Natural killer cell (primary cell): ENCODE results near the gene VPREB1. TPM values are rescaled to one million over a fixed set of nuclear protein-coding genes. Genes with fewer than 3 reads are reported as not detected.

ENCODE experiments used
- ATAC-seq, 3 donors: fragments of 150-1000 bp in 2 of 3; fragments of 200-7000 bp in 1 of 3; cut with Tn5 transposase; 1 replicate in 1 of 3; 2 replicates in 2 of 3; pipeline ENCODE4 v1.10.0; 2021; ENCODE audit warnings: mild to moderate bottlenecking in 2 of 3, moderate library complexity in 2 of 3
- DNase-seq, 2 donors: peaks; one replicate each; pipeline versions ENCODE4 v3.0.0 to v3.0.0-alpha.2; 2013 to 2021; ENCODE audit warnings: mixed read lengths in 1 of 2
- H3K27ac ChIP-seq: one replicate; pipeline ENCODE4 v1.5.1; 2013; ENCODE audit warnings: mild to moderate bottlenecking, low read length
- H3K27me3 ChIP-seq: one replicate; pipeline ENCODE4 v1.6.1; 2013; ENCODE audit warnings: low read length; ENCODE audit not compliant: control insufficient read depth, insufficient read depth
- H3K36me3 ChIP-seq: one replicate; pipeline ENCODE4 v1.6.1; 2013; ENCODE audit warnings: low read length; ENCODE audit not compliant: control insufficient read depth, insufficient read depth
- H3K4me1 ChIP-seq: one replicate; pipeline ENCODE4 v1.6.1; 2013; ENCODE audit warnings: low read length; ENCODE audit not compliant: control insufficient read depth, insufficient read depth
- H3K4me3 ChIP-seq: one replicate; pipeline ENCODE4 v1.5.1; 2013; ENCODE audit warnings: low read length
- H3K9me3 ChIP-seq: one replicate; pipeline ENCODE4 v1.6.1; 2013; ENCODE audit warnings: low read length; ENCODE audit not compliant: control insufficient read depth, insufficient read depth
- H3K27ac Mint-ChIP-seq, 2 donors: one replicate each; pipeline ENCODE4 v1.8.0; 2022; ENCODE audit warnings: mild to moderate bottlenecking in 2 of 2, mixed read lengths in 2 of 2, moderate library complexity in 1 of 2
- H3K27me3 Mint-ChIP-seq, 2 donors: one replicate each; pipeline ENCODE4 v1.8.0; 2022; ENCODE audit warnings: low read depth in 2 of 2, mixed read lengths in 2 of 2
- H3K36me3 Mint-ChIP-seq: one replicate; pipeline ENCODE4 v1.8.0; 2022; ENCODE audit warnings: mixed read lengths
- H3K4me1 Mint-ChIP-seq, 2 donors: one replicate each; pipeline ENCODE4 v1.8.0; 2022; ENCODE audit warnings: mixed read lengths in 2 of 2
- H3K4me3 Mint-ChIP-seq: one replicate; pipeline ENCODE4 v1.8.0; 2022; ENCODE audit warnings: mild to moderate bottlenecking, moderate library complexity, mixed read lengths
- H3K9me3 Mint-ChIP-seq, 2 donors: one replicate each; pipeline ENCODE4 v1.8.0; 2022; ENCODE audit warnings: mixed read lengths in 2 of 2
- WGBS: methylation state at CpG from one replicate; pipeline ENCODE4 v1.1.7; 2013; ENCODE audit warnings: missing lambda C conversion rate; ENCODE audit not compliant: insufficient coverage; 5-methylcytosine and 5-hydroxymethylcytosine counted together
- intact Hi-C: fragments of 100-400 bp; cut with micrococcal nuclease; formaldehyde crosslinking; loops from one replicate; pipeline ENCODE4 v1.14.2; 2022
- total RNA-seq, 4 donors: library from RNA; stranded (reverse); fragments of 120-200 nt in 1 of 4; gene quantifications; one replicate each; pipeline versions ENCODE4 v1.2.3 to v1.2.4, GENCODE V29; 2013 to 2022
- TF ChIP-seq, protein P1 (sequence below): fragments of 200-600 bp; IDR thresholded peaks from one replicate; pipeline ENCODE4 v1.8.0; 2022; ENCODE audit warnings: antibody characterized with exemption

VPREB1 gene
- total RNA-seq, 3 donors from 2014 or later (not counting 1 experiment from before 2014, with no cell fraction given) = not detected

DNA sequence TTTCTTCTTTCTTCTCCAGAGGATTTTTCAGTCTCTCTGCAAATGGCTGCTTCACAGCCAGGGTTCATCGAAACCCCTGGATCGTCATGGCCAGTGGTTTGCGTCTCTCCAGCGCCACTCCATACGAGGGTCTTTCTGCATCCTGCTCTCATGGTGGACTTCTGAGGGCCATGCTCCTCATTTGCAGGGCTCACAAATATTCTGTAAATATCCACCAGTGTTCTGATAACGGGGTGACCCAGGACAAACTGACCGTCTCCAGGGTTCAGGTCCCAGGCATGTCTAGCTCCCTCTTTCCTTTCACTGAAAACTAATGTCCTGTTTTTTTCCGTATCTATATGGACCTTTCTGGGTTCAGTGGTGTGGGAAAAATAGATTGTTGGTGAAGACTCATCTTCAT is 15.7 kb upstream of the VPREB1 start:
- no peaks in the 10 kb centered on the region for H3K9me3 Mint-ChIP-seq
- TF ChIP-seq, protein P1, sequence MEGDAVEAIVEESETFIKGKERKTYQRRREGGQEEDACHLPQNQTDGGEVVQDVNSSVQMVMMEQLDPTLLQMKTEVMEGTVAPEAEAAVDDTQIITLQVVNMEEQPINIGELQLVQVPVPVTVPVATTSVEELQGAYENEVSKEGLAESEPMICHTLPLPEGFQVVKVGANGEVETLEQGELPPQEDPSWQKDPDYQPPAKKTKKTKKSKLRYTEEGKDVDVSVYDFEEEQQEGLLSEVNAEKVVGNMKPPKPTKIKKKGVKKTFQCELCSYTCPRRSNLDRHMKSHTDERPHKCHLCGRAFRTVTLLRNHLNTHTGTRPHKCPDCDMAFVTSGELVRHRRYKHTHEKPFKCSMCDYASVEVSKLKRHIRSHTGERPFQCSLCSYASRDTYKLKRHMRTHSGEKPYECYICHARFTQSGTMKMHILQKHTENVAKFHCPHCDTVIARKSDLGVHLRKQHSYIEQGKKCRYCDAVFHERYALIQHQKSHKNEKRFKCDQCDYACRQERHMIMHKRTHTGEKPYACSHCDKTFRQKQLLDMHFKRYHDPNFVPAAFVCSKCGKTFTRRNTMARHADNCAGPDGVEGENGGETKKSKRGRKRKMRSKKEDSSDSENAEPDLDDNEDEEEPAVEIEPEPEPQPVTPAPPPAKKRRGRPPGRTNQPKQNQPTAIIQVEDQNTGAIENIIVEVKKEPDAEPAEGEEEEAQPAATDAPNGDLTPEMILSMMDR = no peak
- no peak for ATAC-seq
- Histone ChIP-seq H3K4me3 (no peak overlapping the region), H3K27ac (no peak overlapping the region), H3K36me3 (no peaks in the 10 kb centered on the region), H3K9me3 (no peaks in the 10 kb centered on the region), H3K4me1 (no peaks in the 10 kb centered on the region), H3K27me3 (no peaks in the 10 kb centered on the region)
- H3K36me3 Mint-ChIP-seq = no peaks in the 10 kb centered on the region
- H3K27me3 Mint-ChIP-seq = peaks cover 7 to 10% of the 10 kb centered on the region in 2 donors
- no peak overlapping the region for H3K27ac Mint-ChIP-seq
- intact Hi-C loops = no loop called here
- no peak for DNase-seq
- no peak overlapping the region for H3K4me3 Mint-ChIP-seq
- WGBS = 79% methylated on average over 8 of the region's 8 CpGs
- H3K4me1 Mint-ChIP-seq = no peaks in the 10 kb centered on the region

GRCh38 chr22:22229683-22230420 is 14.7 kb upstream of the VPREB1 start:
- Mint-ChIP-seq H3K36me3 (no peaks in the 10 kb centered on the region), H3K4me1 (no peaks in the 10 kb centered on the region), H3K9me3 (no peaks in the 10 kb centered on the region), H3K27ac (no peak overlapping the region), H3K27me3 (peaks cover 7 to 10% of the 10 kb centered on the region in 2 donors), H3K4me3 (no peak overlapping the region)
- Histone ChIP-seq H3K27ac (no peak overlapping the region), H3K9me3 (no peaks in the 10 kb centered on the region), H3K27me3 (no peaks in the 10 kb centered on the region), H3K4me1 (no peaks in the 10 kb centered on the region), H3K36me3 (no peaks in the 10 kb centered on the region), H3K4me3 (no peak overlapping the region)
- DNase-seq = no peak
- 77% methylated on average over 6 of the region's 6 CpGs for WGBS
- intact Hi-C loops = no loop called here
- ATAC-seq = no peak
- TF ChIP-seq, protein P1 = no peak

GRCh38 chr22:22230438-22230837 is 14.1 kb upstream of the VPREB1 start:
- 49% methylated on average over 8 of the region's 9 CpGs for WGBS
- peaks cover 7 to 10% of the 10 kb centered on the region in 2 donors for H3K27me3 Mint-ChIP-seq
- H3K27ac Mint-ChIP-seq = no peak overlapping the region
- no peak overlapping the region for H3K27ac ChIP-seq
- H3K4me1 Mint-ChIP-seq = no peaks in the 10 kb centered on the region
- DNase-seq (no peak), ATAC-seq (no peak)
- H3K27me3 ChIP-seq = no peaks in the 10 kb centered on the region
- no peaks in the 10 kb centered on the region for H3K36me3 Mint-ChIP-seq
- intact Hi-C loops = no loop called here
- TF ChIP-seq, protein P1 = no peak
- H3K4me1 ChIP-seq = peaks cover 2% of the 10 kb centered on the region
- no peak overlapping the region for H3K4me3 Mint-ChIP-seq
- H3K36me3 ChIP-seq = no peaks in the 10 kb centered on the region
- no peaks in the 10 kb centered on the region for H3K9me3 Mint-ChIP-seq
- no peak overlapping the region for H3K4me3 ChIP-seq
- no peaks in the 10 kb centered on the region for H3K9me3 ChIP-seq

DNA sequence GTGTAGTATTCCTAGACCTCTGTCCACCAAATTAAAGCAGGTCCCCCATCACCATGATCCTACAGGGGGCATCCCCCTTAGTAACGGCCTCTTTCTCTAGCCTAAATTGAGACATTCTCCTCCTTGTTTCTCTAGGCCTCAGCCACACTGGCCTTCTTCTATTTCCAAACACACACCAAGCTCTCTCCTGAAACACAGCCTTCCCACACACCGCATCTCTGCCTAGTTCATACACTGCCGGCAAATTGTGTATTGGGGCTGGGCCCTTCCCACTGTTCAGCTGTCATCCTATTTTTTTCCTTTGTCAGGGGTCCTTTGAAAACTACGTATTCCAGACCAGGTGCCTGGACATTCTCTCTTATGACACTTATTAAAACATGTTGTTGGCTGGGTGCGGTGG is 11.5 kb upstream of the VPREB1 start:
- H3K27me3 ChIP-seq = no peaks in the 10 kb centered on the region
- TF ChIP-seq, protein P1 = no peak
- H3K27me3 Mint-ChIP-seq = peaks cover 7 to 10% of the 10 kb centered on the region in 2 donors
- no peak overlapping the region for H3K4me3 Mint-ChIP-seq
- H3K9me3 Mint-ChIP-seq = no peaks in the 10 kb centered on the region
- H3K27ac ChIP-seq = no peak overlapping the region
- WGBS = 92% methylated on average over 5 of the region's 5 CpGs
- H3K27ac Mint-ChIP-seq = no peak overlapping the region
- H3K4me3 ChIP-seq = no peak overlapping the region
- no peaks in the 10 kb centered on the region for H3K9me3 ChIP-seq
- H3K4me1 ChIP-seq = peaks cover 4% of the 10 kb centered on the region
- H3K36me3 ChIP-seq = no peaks in the 10 kb centered on the region
- no peaks in the 10 kb centered on the region for H3K36me3 Mint-ChIP-seq
- DNase-seq (no peak), ATAC-seq (no peak)
- H3K4me1 Mint-ChIP-seq = no peaks in the 10 kb centered on the region
- intact Hi-C loops = no loop called here
